GM19467 (cell line): Measurements from ENCODE around the gene PLEKHA1.

Experiments
- ATAC-seq: cut with Tn5 transposase; IDR thresholded peaks from one replicate; pipeline ENCODE4 v1.9.1; 2021; ENCODE audit warnings: mild to moderate bottlenecking, moderate library complexity; ENCODE audit not compliant: unreplicated experiment

PLEKHA1 gene

DNA sequence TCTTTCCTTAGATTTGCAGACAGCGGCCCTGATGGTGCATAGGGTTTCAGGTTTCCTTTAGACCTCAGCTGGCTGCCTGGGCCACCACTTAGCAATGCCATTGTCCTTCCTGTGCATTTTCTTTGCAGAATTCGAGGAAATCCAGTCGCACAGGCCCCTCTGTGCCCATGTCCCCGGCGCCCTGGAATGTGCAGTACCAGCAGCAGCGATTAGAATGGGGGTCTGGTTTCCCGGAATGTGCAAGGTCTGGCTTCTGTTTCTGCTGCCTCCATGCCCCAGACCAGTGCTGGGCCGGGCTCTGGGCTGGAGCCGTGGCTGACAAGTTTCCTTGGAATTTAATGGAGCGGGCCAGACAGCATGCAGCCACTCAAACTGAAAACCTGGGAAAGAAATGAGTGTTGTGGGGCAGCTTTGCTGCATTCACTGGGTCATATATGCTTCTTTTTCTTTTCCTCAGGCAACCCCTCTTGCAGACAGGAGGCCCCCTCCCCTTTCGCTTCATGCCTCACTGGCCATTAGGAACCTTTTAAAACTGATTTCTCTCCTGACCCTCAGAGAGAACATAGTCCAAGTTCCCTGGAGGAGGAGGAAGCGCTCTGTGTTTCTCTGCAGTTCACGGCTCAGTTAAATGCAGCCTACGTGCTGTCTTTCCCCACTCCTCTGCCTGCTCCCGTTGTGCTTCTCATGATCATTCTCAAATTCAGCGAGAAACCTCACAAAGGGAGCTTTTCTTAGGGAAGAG is 101.3 kb downstream of the PLEKHA1 start:
- no peak for ATAC-seq

- no peak for ATAC-seq
Observed at GRCh38 chr10:122476333-122476695, 101.8 kb downstream of the PLEKHA1 start.

- no peak for ATAC-seq
Observed at GRCh38 chr10:122477436-122477835, 102.9 kb downstream of the PLEKHA1 start.

GRCh38 chr10:122478971-122479370 is 104.5 kb downstream of the PLEKHA1 start:
- no peak for ATAC-seq

- ATAC-seq: no peak
Observed at GRCh38 chr10:122480146-122480833, 105.8 kb downstream of the PLEKHA1 start.

DNA sequence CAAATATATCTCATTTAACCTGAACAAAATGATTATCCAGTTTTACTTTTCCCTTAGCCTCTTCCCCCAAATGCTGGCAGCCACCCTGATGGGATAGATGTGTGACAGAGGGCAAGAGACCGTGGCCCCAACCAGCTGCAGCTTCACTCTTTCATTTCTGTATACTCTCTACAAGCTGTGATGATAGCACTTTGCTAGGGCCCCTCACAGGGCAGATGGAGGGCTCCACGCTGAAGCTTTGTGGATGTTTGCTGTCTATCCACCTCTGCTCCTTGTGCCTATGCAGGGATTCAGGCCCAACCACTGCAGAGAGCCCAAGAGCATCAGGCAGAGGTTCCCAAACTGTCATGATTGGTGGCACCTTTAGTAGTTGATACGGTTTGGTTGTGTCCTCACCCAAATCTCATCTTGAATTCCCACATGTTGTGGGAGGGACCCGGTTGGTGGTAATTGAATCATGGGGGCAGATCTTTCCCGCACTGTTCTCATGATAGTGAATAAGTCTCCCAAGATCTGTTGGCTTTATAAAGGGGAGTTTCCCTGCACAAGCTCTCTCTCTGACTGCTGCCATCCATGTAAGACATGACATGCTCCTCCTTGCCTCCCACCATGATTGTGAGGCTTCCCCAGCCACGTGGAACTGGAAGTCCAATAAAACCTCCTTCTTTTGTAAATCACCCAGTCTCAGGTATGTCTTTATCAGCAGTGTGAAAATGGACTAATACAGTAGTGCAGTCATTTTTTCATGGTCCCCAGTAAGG is 107.0 kb downstream of the PLEKHA1 start:
- ATAC-seq: no peak
